Neuronal stem cell (in vitro differentiated cells): ENCODE results near the gene HFE.

ENCODE experiments used
- DNase-seq: peaks from one replicate; pipeline ENCODE4 v3.0.0-alpha.2; 2013; ENCODE audit warnings: low spot score
- H2AFZ ChIP-seq: one replicate; pipeline ENCODE4 v1.6.1; 2013; ENCODE audit warnings: mild to moderate bottlenecking, low read length, inconsistent platforms
- H2AK5ac ChIP-seq: 2 replicates; pipeline ENCODE4 v1.6.1; 2013; ENCODE audit warnings: low read depth, mild to moderate bottlenecking, inconsistent platforms, low read length, moderate library complexity, mixed read lengths
- H2BK120ac ChIP-seq: 2 replicates; pipeline ENCODE4 v1.6.1; 2013; ENCODE audit warnings: low read depth, mild to moderate bottlenecking, inconsistent platforms, low read length, moderate library complexity, mixed read lengths
- H2BK12ac ChIP-seq: one replicate; pipeline ENCODE4 v1.6.1; 2013; ENCODE audit warnings: low read length, inconsistent platforms
- H2BK15ac ChIP-seq: 2 replicates; pipeline ENCODE4 v1.6.1; 2013; ENCODE audit warnings: mild to moderate bottlenecking, low read length, inconsistent platforms, mixed read lengths
- H2BK5ac ChIP-seq: one replicate; pipeline ENCODE4 v1.6.1; 2013; ENCODE audit warnings: inconsistent platforms, mild to moderate bottlenecking, low read length, moderate library complexity
- H3K14ac ChIP-seq: one replicate; pipeline ENCODE4 v1.6.1; 2013; ENCODE audit warnings: low read length, inconsistent platforms
- H3K18ac ChIP-seq: 2 replicates; pipeline ENCODE4 v1.6.1; 2013; ENCODE audit warnings: low read length, inconsistent platforms
- H3K23ac ChIP-seq: 2 replicates; pipeline ENCODE4 v1.6.1; 2013; ENCODE audit warnings: low read depth, mild to moderate bottlenecking, mixed read lengths, low read length, inconsistent platforms; ENCODE audit not compliant: poor library complexity
- H3K27ac ChIP-seq: replicated peaks from 3 replicates; pipeline ENCODE4 v1.5.1; 2013; ENCODE audit warnings: low read length, inconsistent platforms
- H3K27me3 ChIP-seq, 3 experiments: 2 replicates each; pipeline ENCODE4 v1.6.1; 2013; ENCODE audit warnings: low read length in 3 of 3, mild to moderate bottlenecking in 2 of 3, inconsistent platforms in 1 of 3, low read depth in 1 of 3, mixed read lengths in 1 of 3, moderate library complexity in 1 of 3; ENCODE audit not compliant: control insufficient read depth in 3 of 3, insufficient read depth in 3 of 3
- H3K36me3 ChIP-seq, 2 donors: replicated peaks in 1 of 2; 2 replicates each; pipeline ENCODE4 v1.6.1; 2013; ENCODE audit warnings: low read length in 2 of 2; ENCODE audit not compliant: control insufficient read depth in 2 of 2, insufficient read depth in 2 of 2
- H3K4ac ChIP-seq: 2 replicates; pipeline ENCODE4 v1.6.1; 2013; ENCODE audit warnings: inconsistent platforms, mild to moderate bottlenecking, low read length, moderate library complexity
- H3K4me1 ChIP-seq, 2 donors: 1 replicate in 1 of 2; 2 replicates in 1 of 2; pipeline ENCODE4 v1.6.1; 2013; ENCODE audit warnings: low read length in 2 of 2, low read depth in 1 of 2; ENCODE audit not compliant: control insufficient read depth in 2 of 2, insufficient read depth in 1 of 2
- H3K4me2 ChIP-seq: one replicate; pipeline ENCODE4 v1.6.1; 2013; ENCODE audit warnings: mild to moderate bottlenecking, low read length, inconsistent platforms; ENCODE audit not compliant: insufficient read depth, poor library complexity, severe bottlenecking
- H3K4me3 ChIP-seq, 2 donors: 2 replicates each; pipeline ENCODE4 v1.5.1; 2013; ENCODE audit warnings: low read length in 2 of 2, mild to moderate bottlenecking in 2 of 2, inconsistent platforms in 1 of 2, moderate library complexity in 1 of 2
- H3K79me1 ChIP-seq: one replicate; pipeline ENCODE4 v1.6.1; 2013; ENCODE audit warnings: low read depth, mild to moderate bottlenecking, inconsistent platforms, low read length, moderate library complexity
- H3K9ac ChIP-seq: one replicate; pipeline ENCODE4 v1.6.1; 2013; ENCODE audit warnings: mild to moderate bottlenecking, low read depth, low read length, inconsistent platforms; ENCODE audit not compliant: poor library complexity
- H3K9me3 ChIP-seq, 2 donors: replicated peaks in 1 of 2; 2 replicates each; pipeline versions ENCODE3 to v1.6.1; 2013; ENCODE audit warnings: low read length in 2 of 2, mild to moderate bottlenecking in 2 of 2, inconsistent platforms in 1 of 2, low read depth in 1 of 2, mixed read lengths in 1 of 2, moderate library complexity in 1 of 2; ENCODE audit not compliant: control insufficient read depth in 2 of 2, insufficient read depth in 1 of 2
- H4K8ac ChIP-seq: one replicate; pipeline ENCODE4 v1.6.1; 2013; ENCODE audit warnings: low read depth, mild to moderate bottlenecking, inconsistent platforms, low read length, moderate library complexity
- H4K91ac ChIP-seq: one replicate; pipeline ENCODE4 v1.6.1; 2013; ENCODE audit warnings: low read length, low read depth, mild to moderate bottlenecking, inconsistent platforms; ENCODE audit not compliant: poor library complexity
- WGBS, 2 donors: extraction: QIAGEN DNeasy Blood & Tissue Kit; methylation state at CpG; one replicate each; pipeline ENCODE4 v1.1.7; 2013; ENCODE audit warnings: missing lambda C conversion rate in 2 of 2, mixed read lengths in 1 of 2; ENCODE audit not compliant: insufficient read length in 2 of 2, insufficient replicate concordance in 1 of 2; ENCODE audit errors: extremely low coverage in 2 of 2; 5-methylcytosine and 5-hydroxymethylcytosine counted together

The HFE gene

GRCh38 chr6:26053992-26054780 lies 33.0 kb upstream of the HFE start:
- Histone ChIP-seq H2BK120ac (no peak overlapping the region), H3K36me3 (no peaks in the 10 kb centered on the region), H3K9me3 (no peaks in the 10 kb centered on the region), H3K4me1 (peaks cover 0 to 5% of the 10 kb centered on the region in 2 donors), H3K79me1 (no peaks in the 10 kb centered on the region), H2BK15ac (no peak overlapping the region), H3K27ac (peak overlapping the region; percentile 86), H4K91ac (no peak overlapping the region), H3K4me2 (peak overlapping the region; percentile 13), H3K14ac (no peak overlapping the region), H4K8ac (no peak overlapping the region), H3K18ac (no peak overlapping the region), H2BK5ac (no peak overlapping the region), H3K4me3 (peak overlapping the region; percentile 19 to 81), H3K27me3 (no peaks in the 10 kb centered on the region), H3K4ac (no peak overlapping the region), H3K9ac (no peak overlapping the region), H2BK12ac (no peak overlapping the region), H2AFZ (peak overlapping the region; percentile 43), H3K23ac (no peak overlapping the region), H2AK5ac (no peak overlapping the region)
- WGBS, 2 donors = no CpG with 5 or more reads among the region's 8 CpGs
- no peak for DNase-seq

- Histone ChIP-seq H3K27me3 (no peaks in the 10 kb centered on the region), H2BK120ac (no peak overlapping the region), H2AK5ac (no peak overlapping the region), H3K14ac (no peak overlapping the region), H3K27ac (peak overlapping the region; percentile 86), H3K9me3 (no peaks in the 10 kb centered on the region), H2BK5ac (no peak overlapping the region), H2AFZ (peak overlapping the region; percentile 43), H2BK15ac (no peak overlapping the region), H3K18ac (peak overlapping the region; percentile 80), H3K4me2 (peak overlapping the region; percentile 69), H4K91ac (no peak overlapping the region), H3K4me1 (peaks cover 0 to 5% of the 10 kb centered on the region in 2 donors), H3K4me3 (peak overlapping the region; percentile 81 to 91), H3K9ac (peak overlapping the region; percentile 75), H4K8ac (no peak overlapping the region), H3K23ac (peak overlapping the region; percentile 80), H3K36me3 (no peaks in the 10 kb centered on the region), H2BK12ac (no peak overlapping the region), H3K79me1 (no peaks in the 10 kb centered on the region), H3K4ac (no peak overlapping the region)
- WGBS, 2 donors = no CpG with 5 or more reads among the region's 31 CpGs
- DNase-seq = peak; percentile 80
Measured at GRCh38 chr6:26054781-26055718, 32.2 kb upstream of the HFE start.

- peak overlapping the region; percentile 69 for H3K4me2 ChIP-seq
- no peaks in the 10 kb centered on the region for H3K9me3 ChIP-seq
- peak overlapping the region; percentile 78 for H2AFZ ChIP-seq
- H2BK15ac ChIP-seq = no peak overlapping the region
- H4K91ac ChIP-seq = no peak overlapping the region
- no peaks in the 10 kb centered on the region for H3K36me3 ChIP-seq
- no peak overlapping the region for H2BK120ac ChIP-seq
- H3K14ac ChIP-seq = no peak overlapping the region
- peaks cover 0 to 5% of the 10 kb centered on the region in 2 donors for H3K4me1 ChIP-seq
- peak overlapping the region; percentile 91 for H3K18ac ChIP-seq
- no peaks in the 10 kb centered on the region for H3K79me1 ChIP-seq
- H2BK12ac ChIP-seq = no peak overlapping the region
- WGBS, 2 donors = no CpG with 5 or more reads among the region's 51 CpGs
- H3K27ac ChIP-seq = peak overlapping the region; percentile 86
- no peak overlapping the region for H2BK5ac ChIP-seq
- peak; percentile 66 for DNase-seq
- no peaks in the 10 kb centered on the region for H3K27me3 ChIP-seq
- peak overlapping the region; percentile 100 for H3K23ac ChIP-seq
- H2AK5ac ChIP-seq = peak overlapping the region; percentile 35
- no peak overlapping the region for H4K8ac ChIP-seq
- no peak overlapping the region for H3K4ac ChIP-seq
- peak overlapping the region; percentile 81 to 91 for H3K4me3 ChIP-seq
- peak overlapping the region; percentile 87 for H3K9ac ChIP-seq
Measured at GRCh38 chr6:26055719-26056582, 31.3 kb upstream of the HFE start.
